Activated T-helper 1 cell treated with anti-CD3 and anti-CD28 coated beads, Interleukin-12 subunit alpha, Interleukin-12 subunit beta, Interleukin-2, Interleukin-4 antibody, amounts not matched to agents 30 ng/mL and 10 ng/mL and 1 ng/mL, durations not matched to agents 14 hours and 24 hours and 36 hours (primary cell): Measurements from ENCODE around the gene TSFM. TPM values are rescaled to one million over a fixed set of nuclear protein-coding genes. Genes with fewer than 3 reads are reported as not detected.

Source experiments
- DNase-seq: peaks from one replicate; pipeline ENCODE4 v3.0.0; 2021; ENCODE audit warnings: low spot score
- H3K27ac Mint-ChIP-seq: one replicate; pipeline ENCODE4 v1.8.0; 2021; ENCODE audit warnings: mild to moderate bottlenecking, mixed read lengths
- H3K27me3 Mint-ChIP-seq: one replicate; pipeline ENCODE4 v1.8.0; 2022; ENCODE audit warnings: mild to moderate bottlenecking, moderate library complexity, mixed read lengths; ENCODE audit not compliant: insufficient read depth
- H3K36me3 Mint-ChIP-seq: one replicate; pipeline ENCODE4 v1.8.0; 2021; ENCODE audit warnings: low read depth, mixed read lengths
- H3K4me1 Mint-ChIP-seq: one replicate; pipeline ENCODE4 v1.8.0; 2021; ENCODE audit warnings: low read depth, mixed read lengths
- H3K4me3 Mint-ChIP-seq: one replicate; pipeline ENCODE4 v1.8.0; 2021; ENCODE audit warnings: mild to moderate bottlenecking, moderate library complexity, mixed read lengths
- H3K9me3 Mint-ChIP-seq: one replicate; pipeline ENCODE4 v1.8.0; 2021; ENCODE audit warnings: mixed read lengths
- intact Hi-C: fragments of 100-400 bp; cut with micrococcal nuclease; formaldehyde crosslinking; loops from one replicate; pipeline ENCODE4 v1.15.1; 2024
- total RNA-seq: library from RNA; stranded (reverse); gene quantifications from 2 replicates; pipeline ENCODE4 v1.2.3, GENCODE V29; 2022

Gene TSFM
- total RNA-seq, 1 donor from 2014 or later, result 63.5 TPM

DNA sequence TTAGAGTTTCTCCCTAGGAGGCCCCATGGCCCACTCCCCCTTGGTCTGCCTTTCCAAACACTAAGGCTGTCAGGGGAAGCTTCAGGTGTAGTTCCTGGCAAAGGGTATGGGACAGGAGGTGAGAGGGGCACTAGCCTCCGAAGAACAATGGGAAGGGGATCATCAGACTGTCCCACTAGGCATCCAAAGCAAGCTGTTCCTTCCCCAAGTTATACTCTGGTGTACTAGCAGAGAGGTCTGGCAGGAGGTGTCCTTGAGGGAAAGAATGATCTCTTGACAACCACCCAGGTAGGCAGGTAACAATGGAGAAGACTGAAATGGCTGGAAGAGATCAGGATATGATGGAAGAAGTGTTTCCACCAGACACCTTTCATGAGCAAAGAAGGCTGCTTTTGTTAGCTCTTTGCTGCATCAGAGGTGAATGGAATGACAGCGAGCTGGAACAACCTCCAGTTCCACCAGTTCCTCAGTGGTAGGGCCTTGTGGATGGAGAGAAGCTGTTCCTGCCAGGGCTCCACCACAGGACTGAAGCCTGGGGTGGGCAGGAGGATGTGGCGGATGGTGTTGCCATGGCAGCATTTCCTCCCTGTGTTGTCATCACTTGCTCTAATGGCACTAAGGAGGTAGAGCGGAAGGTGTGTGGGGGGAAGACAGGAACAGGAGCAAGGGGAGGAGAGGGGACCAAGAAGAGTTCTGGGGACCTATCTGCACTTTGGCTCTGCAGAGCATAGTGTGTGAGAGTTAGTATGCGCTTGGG, 41.8 kb upstream of the TSFM start:
- peak; percentile 81 for DNase-seq
- Mint-ChIP-seq H3K4me1 (peaks cover 51% of the 10 kb centered on the region), H3K4me3 (peak overlapping the region; percentile 88), H3K27me3 (no peaks in the 10 kb centered on the region), H3K9me3 (no peaks in the 10 kb centered on the region), H3K27ac (peak overlapping the region; percentile 89), H3K36me3 (peaks cover 14% of the 10 kb centered on the region)
- intact Hi-C loops, result loop anchor here (5.0 kb wide), 3 partner anchors 129 to 1856 kb away; partner anchors contain the start of genes ARHGAP9, ARHGEF25 and SLC16A7

DNA sequence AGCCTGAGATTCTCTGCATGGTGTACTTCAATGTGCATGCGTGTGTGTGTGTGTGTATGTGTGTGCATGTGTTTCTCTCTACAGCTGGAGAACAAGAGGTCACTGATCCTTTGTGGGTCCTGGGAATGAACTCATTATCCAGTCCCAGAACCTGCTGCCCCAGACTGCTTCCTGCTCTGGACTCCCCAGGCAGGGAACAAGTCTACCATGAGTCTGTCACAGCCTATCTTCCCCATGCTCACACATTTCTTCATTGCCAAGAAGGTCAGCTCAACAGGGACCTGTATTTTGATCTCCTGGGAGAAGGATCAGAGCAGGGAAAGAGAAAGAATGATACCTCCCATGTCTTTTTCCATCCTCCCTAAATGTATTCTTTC, 41.2 kb upstream of the TSFM start:
- intact Hi-C loops, result loop anchor here (5.0 kb wide), 3 partner anchors 129 to 1856 kb away; partner anchors contain the start of genes ARHGAP9, ARHGEF25 and SLC16A7
- Mint-ChIP-seq H3K4me1 (peaks cover 56% of the 10 kb centered on the region), H3K4me3 (peak overlapping the region; percentile 88), H3K9me3 (no peaks in the 10 kb centered on the region), H3K36me3 (peaks cover 13% of the 10 kb centered on the region), H3K27ac (peak overlapping the region; percentile 89), H3K27me3 (no peaks in the 10 kb centered on the region)
- no peak for DNase-seq

GRCh38 chr12:57741844-57742738, 40.5 kb upstream of the TSFM start:
- DNase-seq, result peak; percentile 72
- H3K27me3 Mint-ChIP-seq, result no peaks in the 10 kb centered on the region
- H3K9me3 Mint-ChIP-seq, result no peaks in the 10 kb centered on the region
- H3K4me1 Mint-ChIP-seq, result peaks cover 63% of the 10 kb centered on the region
- peak overlapping the region; percentile 88 for H3K4me3 Mint-ChIP-seq
- peak overlapping the region; percentile 89 for H3K27ac Mint-ChIP-seq
- intact Hi-C loops, result loop anchor here (1.0 to 5.0 kb wide), 6 partner anchors 48 to 1855 kb away; partner anchors contain the start of genes ARHGAP9, ARHGEF25, B4GALNT1 and OS9
- peaks cover 15% of the 10 kb centered on the region for H3K36me3 Mint-ChIP-seq

DNA sequence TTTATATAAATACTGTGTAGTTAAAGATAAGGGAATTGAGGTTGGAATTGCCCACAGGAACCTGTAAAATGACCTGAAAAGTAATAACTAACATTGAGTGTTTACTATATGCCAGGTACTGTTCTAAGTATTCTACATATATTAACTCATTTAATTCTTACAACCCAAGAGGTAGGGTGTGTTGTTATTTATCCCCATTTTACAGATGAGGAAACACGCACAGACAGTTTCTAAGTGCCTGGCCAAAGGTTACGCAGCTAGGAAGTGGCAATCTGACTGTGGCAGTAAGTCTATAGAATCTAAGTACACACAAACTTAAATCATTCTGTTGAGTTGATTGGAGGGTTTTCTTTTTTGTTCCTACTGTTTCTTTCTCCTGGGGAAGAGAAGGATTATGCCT, 38.8 kb upstream of the TSFM start:
- peaks cover 66% of the 10 kb centered on the region for H3K4me1 Mint-ChIP-seq
- no peaks in the 10 kb centered on the region for H3K9me3 Mint-ChIP-seq
- intact Hi-C loops, result loop anchor here (1.0 to 5.0 kb wide), 7 partner anchors 9 to 1854 kb away; partner anchors contain the start of genes ARHGAP9, ARHGEF25, CDK4 and DCTN2
- H3K4me3 Mint-ChIP-seq, result peak overlapping the region; percentile 94
- no peaks in the 10 kb centered on the region for H3K27me3 Mint-ChIP-seq
- H3K27ac Mint-ChIP-seq, result peak overlapping the region; percentile 92
- peaks cover 25% of the 10 kb centered on the region for H3K36me3 Mint-ChIP-seq
- DNase-seq, result no peak

DNA sequence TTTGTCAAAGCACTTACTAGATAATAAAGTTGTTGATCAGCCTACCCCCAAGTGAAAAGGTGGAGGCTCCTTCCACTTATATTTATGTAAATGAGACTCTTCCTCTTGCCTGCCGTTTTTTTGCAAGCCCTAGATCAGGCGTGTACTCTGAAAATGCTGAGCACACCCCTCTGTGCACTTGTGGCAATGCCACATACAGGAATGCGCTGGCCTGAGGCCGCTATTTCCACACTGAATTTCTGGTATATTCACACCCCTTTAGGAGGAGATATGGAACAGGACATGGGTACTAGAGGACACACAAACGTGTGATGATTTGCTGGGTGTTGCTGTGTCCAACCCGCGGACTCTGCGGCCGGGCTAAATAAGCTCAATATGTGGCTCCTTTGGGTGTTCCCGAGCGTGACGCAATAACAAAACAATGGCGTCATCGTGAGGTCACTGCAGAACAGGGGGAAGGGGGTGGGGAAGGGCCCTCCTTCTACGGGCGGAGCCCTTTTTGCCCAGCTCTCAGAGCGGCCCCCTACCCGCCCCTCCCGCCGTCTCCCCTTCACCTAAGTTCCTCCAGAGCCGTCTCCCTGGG, 38.3 kb upstream of the TSFM start:
- no peaks in the 10 kb centered on the region for H3K27me3 Mint-ChIP-seq

DNA sequence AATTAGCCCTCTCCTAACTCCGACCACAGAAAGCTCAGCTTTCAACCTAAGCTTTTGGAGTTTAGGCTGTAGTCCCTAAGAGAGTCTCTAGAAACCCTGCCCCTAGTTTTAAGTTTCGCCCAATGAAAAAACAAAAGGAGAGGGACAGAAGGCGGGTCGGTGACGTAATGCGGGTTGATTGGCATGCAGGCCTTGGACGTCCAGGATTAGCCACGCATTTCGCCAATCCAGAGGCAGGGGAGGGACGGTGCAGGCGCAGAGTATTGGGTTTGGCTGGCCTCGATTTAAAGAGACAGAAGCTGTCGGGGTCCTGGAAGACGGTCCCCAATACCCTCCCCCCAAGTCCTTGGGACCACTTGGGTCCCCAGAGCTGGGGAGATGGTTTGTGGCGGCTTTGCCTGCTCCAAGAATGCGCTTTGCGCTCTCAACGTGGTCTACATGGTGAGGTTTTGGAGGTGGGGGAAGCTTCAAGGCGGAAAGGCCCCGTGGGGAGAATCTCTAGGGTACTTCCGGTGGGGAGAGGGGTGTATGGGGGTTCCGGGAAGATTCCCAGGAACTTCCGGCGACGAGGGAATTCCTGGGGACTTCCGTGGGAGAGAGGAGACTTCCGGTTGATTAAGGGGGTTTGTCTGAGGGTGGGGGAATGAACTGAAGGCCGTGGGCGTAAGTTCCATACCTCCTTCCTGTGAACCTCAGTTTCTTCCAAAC, 37.7 kb upstream of the TSFM start, which contains the start of gene TSPAN31:
TSS of gene TSPAN31 (plus strand) at position 263 of the 708 bp plus-strand sequence. CDS start at position 379, 116 bp downstream.
- no peaks in the 10 kb centered on the region for H3K27me3 Mint-ChIP-seq
- peaks cover 63% of the 10 kb centered on the region for H3K4me1 Mint-ChIP-seq
- peak within 1 kb of the TSS; percentile 92 for H3K27ac Mint-ChIP-seq
- intact Hi-C loops, result loop anchor here (1.0 to 5.0 kb wide), 7 partner anchors 7 to 1852 kb away; partner anchors contain the start of genes ARHGAP9, ARHGEF25, CDK4 and DCTN2
- H3K36me3 Mint-ChIP-seq, result peaks cover 24% of the 10 kb centered on the region
- H3K4me3 Mint-ChIP-seq, result peak within 1 kb of the TSS; percentile 94
- DNase-seq, result peak; percentile 90
- H3K9me3 Mint-ChIP-seq, result no peaks in the 10 kb centered on the region

More for the DNA sequence above, 38.3 kb upstream of the TSFM start:
- peak; percentile 69 for DNase-seq
- intact Hi-C loops, result loop anchor here (1.0 to 5.0 kb wide), 7 partner anchors 8 to 1853 kb away; partner anchors contain the start of genes ARHGAP9, ARHGEF25, CDK4 and DCTN2
- peak overlapping the region; percentile 94 for H3K4me3 Mint-ChIP-seq
- peaks cover 67% of the 10 kb centered on the region for H3K4me1 Mint-ChIP-seq
- H3K27ac Mint-ChIP-seq, result peak overlapping the region; percentile 92
- H3K36me3 Mint-ChIP-seq, result peaks cover 25% of the 10 kb centered on the region
- H3K9me3 Mint-ChIP-seq, result no peaks in the 10 kb centered on the region

- Mint-ChIP-seq H3K4me1 (peaks cover 63% of the 10 kb centered on the region), H3K9me3 (no peaks in the 10 kb centered on the region), H3K27ac (peak overlapping the region; percentile 92), H3K36me3 (peaks cover 29% of the 10 kb centered on the region), H3K4me3 (peak overlapping the region; percentile 94), H3K27me3 (no peaks in the 10 kb centered on the region)
- no peak for DNase-seq
- intact Hi-C loops, result loop anchor here (2.0 kb wide), 1 partner anchor 199 kb away; the partner anchor contains the start of gene DCTN2
Measured at GRCh38 chr12:57745485-57745881, 37.1 kb upstream of the TSFM start.

DNA sequence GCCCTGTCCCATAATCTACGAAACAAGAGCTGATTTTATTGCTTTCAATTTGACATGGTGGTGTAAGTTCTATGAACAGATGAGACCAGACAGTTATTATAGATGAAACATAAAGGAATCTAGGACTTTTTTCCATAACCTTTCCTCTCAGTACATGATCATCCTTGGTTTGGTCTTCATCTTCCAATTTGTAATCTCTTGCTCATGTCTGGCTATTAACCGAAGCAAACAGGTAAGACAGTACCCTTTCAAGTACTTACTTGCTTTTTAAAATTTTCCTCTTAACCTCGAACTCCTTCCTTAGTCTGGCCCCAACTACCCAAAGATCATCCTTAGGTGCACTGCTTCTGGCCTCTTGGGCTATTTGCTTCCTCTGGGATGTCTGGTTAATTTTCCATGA, 36.6 kb upstream of the TSFM start:
- DNase-seq, result no peak
- no peaks in the 10 kb centered on the region for H3K27me3 Mint-ChIP-seq
- H3K9me3 Mint-ChIP-seq, result no peaks in the 10 kb centered on the region
- peak overlapping the region; percentile 92 for H3K27ac Mint-ChIP-seq
- H3K4me3 Mint-ChIP-seq, result peak overlapping the region; percentile 94
- intact Hi-C loops, result no loop called here
- H3K36me3 Mint-ChIP-seq, result peaks cover 33% of the 10 kb centered on the region
- peaks cover 63% of the 10 kb centered on the region for H3K4me1 Mint-ChIP-seq

DNA sequence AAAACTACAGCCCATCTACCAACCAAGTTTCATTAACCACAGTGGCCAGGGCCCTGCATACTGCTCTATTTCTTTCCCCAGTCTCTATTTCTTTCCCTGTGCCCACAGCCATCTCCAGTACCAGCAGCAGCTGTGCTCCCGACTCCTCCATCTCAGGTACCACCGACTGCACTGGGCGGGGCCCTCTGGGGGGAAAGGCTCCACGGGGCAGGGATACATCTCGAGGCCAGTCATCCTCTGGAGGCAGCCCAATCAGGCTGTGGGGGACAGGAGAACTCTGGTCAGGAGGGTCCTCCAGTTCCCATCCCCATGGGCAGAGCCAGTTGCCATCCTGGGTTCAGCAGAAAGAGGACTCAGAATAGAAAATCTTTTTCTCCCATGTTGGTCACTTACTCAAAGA, 33.5 kb upstream of the TSFM start:
- Mint-ChIP-seq H3K27me3 (no peaks in the 10 kb centered on the region), H3K36me3 (peaks cover 42% of the 10 kb centered on the region), H3K27ac (no peak overlapping the region), H3K9me3 (no peaks in the 10 kb centered on the region), H3K4me3 (no peak overlapping the region), H3K4me1 (peaks cover 76% of the 10 kb centered on the region)
- intact Hi-C loops, result no loop called here
- no peak for DNase-seq

DNA sequence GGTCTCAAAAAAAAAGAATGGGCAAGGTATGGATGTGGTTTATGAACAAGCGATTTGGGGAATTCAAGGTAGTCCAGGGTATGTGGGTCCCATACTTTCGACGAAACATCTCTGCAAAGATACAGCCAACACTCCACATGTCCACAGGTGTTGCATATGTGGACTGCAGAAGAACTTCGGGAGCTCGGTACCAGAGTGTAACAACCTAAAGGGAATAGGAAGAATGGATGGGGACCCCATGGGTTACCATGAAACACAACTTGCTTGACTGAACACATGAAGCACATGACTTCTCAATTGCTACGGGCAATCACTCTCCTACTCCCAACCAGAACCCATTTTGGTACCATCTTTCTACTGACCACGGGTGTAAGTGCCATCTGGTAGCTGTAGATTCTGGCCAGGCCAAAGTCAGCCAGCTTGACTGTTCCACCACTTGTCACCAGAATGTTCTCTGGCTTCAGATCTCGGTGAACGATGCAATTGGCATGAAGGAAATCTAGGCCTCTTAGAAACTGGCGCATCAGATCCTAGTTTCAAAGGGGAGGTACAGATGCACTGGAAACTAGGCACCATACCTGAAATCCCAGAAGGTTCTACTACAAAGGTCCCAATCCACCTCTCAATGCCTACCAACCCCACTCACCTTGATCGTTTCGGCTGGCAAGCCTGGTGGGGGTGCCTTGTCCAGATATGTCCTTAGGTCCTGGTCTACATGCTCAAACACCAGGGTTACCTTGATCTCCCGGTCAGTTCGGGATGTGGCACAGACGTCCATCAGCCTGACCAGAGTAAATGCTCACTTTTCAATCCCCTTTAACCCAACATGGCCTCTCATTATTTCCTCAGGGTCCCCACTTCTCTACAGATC, 31.8 kb upstream of the TSFM start:
- H3K4me3 Mint-ChIP-seq, result peak overlapping the region; percentile 94
- H3K27me3 Mint-ChIP-seq, result peaks cover 3% of the 10 kb centered on the region
- peak overlapping the region; percentile 95 for H3K27ac Mint-ChIP-seq
- H3K36me3 Mint-ChIP-seq, result peaks cover 40% of the 10 kb centered on the region
- no peaks in the 10 kb centered on the region for H3K9me3 Mint-ChIP-seq
- intact Hi-C loops, result loop anchor here (5.0 to 10.0 kb wide), 2 partner anchors 1116 to 1823 kb away; partner anchors contain the start of genes BAZ2A and PYM1
- peaks cover 69% of the 10 kb centered on the region for H3K4me1 Mint-ChIP-seq
- DNase-seq, result no peak

- H3K27me3 Mint-ChIP-seq, result peaks cover 3% of the 10 kb centered on the region
- no peaks in the 10 kb centered on the region for H3K9me3 Mint-ChIP-seq
- peak overlapping the region; percentile 95 for H3K27ac Mint-ChIP-seq
- peaks cover 40% of the 10 kb centered on the region for H3K36me3 Mint-ChIP-seq
- intact Hi-C loops, result loop anchor here (5.0 to 10.0 kb wide), 2 partner anchors 1117 to 1824 kb away; partner anchors contain the start of genes BAZ2A and PYM1
- H3K4me1 Mint-ChIP-seq, result peaks cover 67% of the 10 kb centered on the region
- peak overlapping the region; percentile 94 for H3K4me3 Mint-ChIP-seq
- DNase-seq, result no peak
Measured at GRCh38 chr12:57751432-57751787, 31.2 kb upstream of the TSFM start.
